HS-27A (cell line): ENCODE results near the gene GKN1.

Source experiments
- DNase-seq: peaks from one replicate; pipeline ENCODE4 v3.0.0-alpha.2; 2012; ENCODE audit warnings: low read depth, missing footprints

Gene GKN1

GRCh38 chr2:69007603-69008002 is 33.2 kb downstream of the GKN1 start:
- no peak for DNase-seq

- no peak for DNase-seq
These were observed 36.2 kb downstream of the GKN1 start for GRCh38 chr2:69010437-69011194.

GRCh38 chr2:69011611-69012157 is 37.2 kb downstream of the GKN1 start:
- DNase-seq, result no peak

GRCh38 chr2:69012310-69013141 is 38.1 kb downstream of the GKN1 start:
- no peak for DNase-seq

- peak; percentile 51 for DNase-seq
These were observed 38.9 kb downstream of the GKN1 start, which contains the start of gene ANTXR1 for GRCh38 chr2:69013142-69013839. TSS of gene ANTXR1 (plus strand) at chr2:69013179. CDS start at chr2:69013500, 321 bp downstream.

GRCh38 chr2:69013840-69014821 is 39.7 kb downstream of the GKN1 start:
- DNase-seq, result no peak

- no peak for DNase-seq
These were observed 42.6 kb downstream of the GKN1 start for GRCh38 chr2:69017080-69017479.

- no peak for DNase-seq
These were observed 43.4 kb downstream of the GKN1 start for GRCh38 chr2:69017835-69018234.

- no peak for DNase-seq
These were observed 44.3 kb downstream of the GKN1 start for GRCh38 chr2:69018678-69019095.

- no peak for DNase-seq
These were observed 46.3 kb downstream of the GKN1 start for GRCh38 chr2:69020496-69021426.

GRCh38 chr2:69021727-69022126 is 47.3 kb downstream of the GKN1 start:
- no peak for DNase-seq

GRCh38 chr2:69022548-69022947 is 48.1 kb downstream of the GKN1 start:
- DNase-seq, result no peak

GRCh38 chr2:69023236-69023635 is 48.8 kb downstream of the GKN1 start:
- DNase-seq, result no peak

- DNase-seq, result no peak
These were observed 51.6 kb downstream of the GKN1 start for GRCh38 chr2:69026026-69026425.

GRCh38 chr2:69026691-69027459 is 52.4 kb downstream of the GKN1 start:
- no peak for DNase-seq
